GM19099 (cell line): ENCODE data around the gene FKBP11.

Experiments
- POLR2A ChIP-seq: IDR thresholded peaks from 3 replicates; pipeline ENCODE4 v1.6.1; 2011; ENCODE audit warnings: low read depth; ENCODE audit not compliant: insufficient read length; ENCODE audit errors: extremely low read depth

FKBP11 gene

DNA sequence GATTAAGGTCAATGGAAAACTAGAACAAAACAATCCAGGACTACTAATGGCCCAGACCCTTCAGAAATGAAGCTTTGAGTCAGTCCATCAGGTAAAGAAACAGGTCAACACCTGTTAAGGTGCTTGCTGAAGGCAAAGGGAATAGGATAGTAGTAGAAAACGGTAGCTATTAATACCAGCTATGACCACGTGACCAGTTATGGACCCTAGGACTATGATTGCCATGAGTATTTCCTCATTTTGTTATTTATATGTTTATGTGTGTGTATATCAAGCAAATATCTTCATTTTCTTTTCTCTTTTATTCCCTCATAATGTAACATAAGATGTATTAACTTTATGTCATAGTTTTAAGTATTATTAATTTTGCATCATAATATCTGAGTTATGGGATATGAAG is 25.6 kb downstream of the FKBP11 start:
- no peak for TF ChIP-seq POLR2A

DNA sequence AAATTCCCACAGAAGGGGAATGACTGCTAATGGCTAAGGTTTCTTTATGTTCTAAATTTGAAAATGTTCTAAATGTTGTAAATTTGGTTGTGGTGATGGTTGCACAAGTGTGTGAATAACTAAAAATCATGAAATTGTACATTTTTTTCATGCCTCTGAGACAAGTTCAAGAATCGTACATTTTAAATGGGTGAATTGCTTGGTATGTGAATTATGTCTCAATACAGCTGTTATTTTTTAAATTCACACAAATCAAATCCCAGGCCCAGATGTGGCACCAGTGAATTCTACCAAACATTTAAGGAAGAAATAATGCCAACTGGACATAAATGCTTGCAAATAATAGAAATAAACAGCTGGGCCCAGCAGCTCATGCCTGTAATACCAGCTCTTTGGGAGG is 31.0 kb downstream of the FKBP11 start:
- TF ChIP-seq POLR2A, result no peak

DNA sequence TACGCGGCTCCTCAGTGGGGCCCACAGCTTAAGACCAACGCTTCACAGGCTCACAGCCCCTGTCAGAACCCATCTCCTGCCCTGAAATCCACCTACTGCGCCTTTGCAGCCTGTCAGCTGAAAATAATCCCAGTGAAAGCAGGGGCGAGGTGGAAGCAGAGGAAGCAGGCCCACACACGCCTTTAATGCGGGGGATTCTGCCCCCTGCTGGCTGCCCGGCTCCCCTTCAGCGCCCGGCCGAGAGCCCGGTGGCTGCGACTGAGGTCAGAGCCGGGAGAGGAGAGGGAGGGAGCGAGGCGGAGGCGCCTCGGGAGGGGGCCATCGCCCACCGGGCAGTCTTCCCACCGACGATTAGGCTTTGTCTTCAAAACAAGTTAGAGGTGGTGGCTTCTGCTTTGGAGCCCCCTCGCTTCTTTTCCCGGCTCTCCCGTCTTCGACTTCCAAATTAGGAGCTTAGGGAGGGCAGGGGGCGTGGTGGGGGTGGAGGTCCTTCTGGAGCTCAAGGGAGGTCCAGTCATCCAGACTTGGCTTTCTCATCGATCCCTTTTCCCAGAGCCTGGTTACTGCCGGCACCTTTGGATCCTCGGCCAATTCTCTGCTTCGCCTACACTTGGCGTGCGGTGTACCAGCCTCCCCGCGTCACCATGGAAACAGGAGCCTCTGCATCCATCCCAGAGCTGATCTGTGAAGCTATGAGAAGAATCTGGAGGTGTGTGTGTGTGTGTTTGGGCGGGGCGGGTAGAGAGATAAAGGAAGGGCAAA is 34.5 kb downstream of the FKBP11 start:
- no peak for TF ChIP-seq POLR2A

DNA sequence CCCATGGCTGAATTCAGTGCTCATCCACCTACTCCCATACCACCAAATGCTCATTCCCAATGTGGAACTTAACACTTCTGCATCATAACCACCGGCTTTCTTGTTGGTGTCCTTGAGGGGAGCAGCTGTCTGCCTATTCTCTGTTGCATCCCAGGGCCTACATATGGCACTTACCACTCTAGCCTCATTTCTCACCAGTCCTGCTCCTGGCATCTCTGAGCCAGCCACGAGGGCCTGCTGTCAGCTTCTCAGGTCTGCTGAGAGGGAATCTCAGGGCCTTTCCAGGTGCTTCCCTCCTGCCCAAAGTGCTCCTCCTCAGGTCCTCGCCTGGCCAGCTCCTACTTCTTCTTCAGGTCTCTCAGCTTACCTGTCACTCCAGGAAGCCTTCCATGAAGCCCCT is 35.6 kb downstream of the FKBP11 start:
- TF ChIP-seq POLR2A, result no peak

DNA sequence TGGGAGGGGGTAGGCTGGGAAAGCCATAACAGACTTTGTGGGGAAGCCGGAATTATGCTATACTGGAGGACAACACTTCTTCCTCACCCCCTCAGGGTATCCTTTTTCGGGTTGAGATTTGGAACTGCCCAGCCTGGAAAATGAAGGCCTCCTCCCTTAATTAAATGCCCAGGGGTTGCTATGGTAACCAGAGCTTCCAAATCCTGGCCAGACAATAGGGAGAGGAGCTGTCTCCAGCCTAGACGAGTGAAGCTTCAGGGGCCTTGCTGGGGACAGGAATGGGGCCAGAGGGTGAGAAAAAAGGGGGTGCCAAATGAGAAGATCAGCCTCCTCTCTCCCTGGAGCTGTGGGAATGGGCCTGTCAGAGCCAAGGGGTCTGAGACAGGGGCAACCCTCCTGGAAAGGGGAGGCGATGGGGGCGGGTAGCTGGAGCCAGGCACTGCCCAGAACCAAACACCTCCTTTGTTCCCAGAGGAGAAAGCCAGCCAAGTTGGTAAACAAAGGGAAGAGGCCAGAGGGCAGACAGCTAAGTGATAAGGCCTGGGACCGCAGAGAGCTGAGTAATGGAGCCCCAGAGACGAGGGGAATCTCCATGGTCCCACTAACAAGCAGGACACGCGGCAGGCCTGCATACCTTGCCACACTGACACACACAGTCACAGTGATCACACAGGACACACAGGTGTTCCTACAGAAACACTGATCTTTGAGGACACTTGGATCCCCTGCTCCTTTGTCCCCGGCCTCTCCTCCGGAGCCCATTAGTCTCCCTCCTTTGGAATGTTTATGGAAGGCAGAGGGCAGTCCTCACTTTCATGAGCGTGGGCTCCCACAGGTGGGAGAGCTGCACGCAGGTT is 41.8 kb downstream of the FKBP11 start:
- TF ChIP-seq POLR2A, result no peak

DNA sequence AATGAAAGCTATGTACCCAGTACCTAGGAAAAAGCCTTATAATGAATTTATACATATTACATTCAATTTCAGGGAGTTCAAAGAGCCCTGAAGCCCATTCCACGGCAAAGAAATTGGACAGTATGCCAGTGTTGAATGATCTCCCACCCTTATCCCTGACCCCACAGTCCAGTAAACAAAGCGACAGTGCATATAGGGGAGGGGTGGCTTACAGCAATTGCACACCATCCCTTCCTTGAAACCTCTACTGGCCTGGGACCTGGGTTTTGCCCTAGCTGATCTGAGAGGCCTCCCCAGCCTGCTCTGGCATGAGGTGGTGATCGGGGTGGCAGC is 42.4 kb downstream of the FKBP11 start:
- no peak for TF ChIP-seq POLR2A

DNA sequence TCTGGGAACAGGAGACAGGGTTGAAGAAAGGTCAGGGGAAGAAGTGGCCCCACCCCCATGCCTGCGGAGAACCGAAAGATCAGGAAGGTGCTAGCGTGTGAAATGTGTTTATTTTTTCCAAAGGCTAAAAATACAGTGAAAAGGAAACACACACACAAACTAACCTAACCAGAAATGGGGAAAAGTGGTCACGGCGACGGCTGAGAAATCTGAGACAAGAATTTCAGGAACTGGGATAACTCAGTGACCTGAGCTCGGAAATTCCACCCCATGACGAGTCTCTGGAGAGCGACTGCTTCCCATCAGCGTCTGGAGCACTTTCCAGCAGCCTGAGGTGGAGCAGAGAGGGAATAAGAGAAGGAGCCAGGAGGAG is 43.0 kb downstream of the FKBP11 start:
- TF ChIP-seq POLR2A, result no peak

DNA sequence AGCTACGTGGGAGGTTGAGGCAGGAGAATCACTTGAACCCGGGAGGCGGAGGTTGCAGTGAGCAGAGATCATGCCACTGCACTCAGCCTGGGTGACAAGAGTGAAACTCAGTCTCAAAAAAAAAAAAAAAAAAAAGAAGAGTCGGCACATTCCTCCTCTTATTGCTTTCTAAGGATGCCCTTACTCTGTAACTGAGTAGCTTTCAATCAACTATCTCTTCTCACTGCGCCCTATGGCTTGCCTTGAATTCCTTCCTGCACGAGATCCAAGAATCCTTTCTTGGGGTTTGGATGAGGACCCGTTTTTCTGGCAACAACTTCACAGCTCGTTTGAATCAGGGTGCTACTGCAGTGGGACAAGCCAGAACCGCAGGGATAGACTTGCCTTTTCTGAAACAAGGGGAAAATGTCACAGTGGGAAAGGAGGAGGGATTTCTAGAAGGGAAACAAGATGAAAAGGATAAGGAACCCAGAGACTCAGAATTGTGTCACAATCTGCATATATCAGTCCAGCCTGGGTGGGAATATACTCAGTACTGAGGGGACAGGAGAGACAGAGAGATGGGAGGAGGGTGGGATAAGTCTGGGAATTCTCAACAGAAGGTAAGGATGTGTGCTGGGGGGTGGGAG is 43.5 kb downstream of the FKBP11 start:
- no peak for TF ChIP-seq POLR2A

DNA sequence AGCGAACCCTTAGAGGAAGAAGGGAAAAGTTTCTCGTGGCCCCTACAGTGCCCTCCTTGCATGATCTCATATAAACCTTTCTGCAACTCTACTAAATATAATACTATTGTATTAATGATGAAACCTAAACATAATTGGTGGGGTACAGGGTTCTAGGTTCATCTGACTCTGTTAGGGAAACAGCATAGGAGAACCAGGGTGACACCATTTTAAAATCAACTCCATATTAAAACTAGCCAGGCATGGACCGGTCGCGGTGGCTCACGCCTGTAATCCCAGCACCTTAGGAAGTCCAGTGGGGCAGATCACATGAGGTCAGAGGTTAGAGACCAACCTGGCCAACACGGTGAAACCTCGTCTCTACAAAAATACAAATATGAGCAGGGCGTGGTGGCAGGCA is 44.6 kb downstream of the FKBP11 start:
- TF ChIP-seq POLR2A, result no peak

DNA sequence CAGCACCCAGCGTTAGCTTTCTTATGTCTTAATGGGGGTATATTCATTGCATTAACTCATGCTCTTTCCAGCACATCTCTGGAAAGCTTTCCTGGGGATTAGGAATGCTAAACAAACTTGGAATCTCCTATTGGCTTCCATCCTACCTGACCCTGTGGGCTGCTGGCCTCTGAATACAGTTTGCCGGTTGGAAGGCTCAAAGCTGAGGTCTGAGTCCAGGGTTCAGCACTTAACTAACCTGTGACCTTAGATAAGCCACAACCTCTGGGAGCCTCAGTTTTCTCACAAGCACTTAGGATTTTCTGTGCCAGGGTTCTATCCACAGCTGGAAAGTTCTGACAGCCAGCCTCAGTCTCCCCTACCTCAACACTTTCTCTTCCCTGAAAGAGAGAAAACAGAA is 46.7 kb downstream of the FKBP11 start:
- no peak for TF ChIP-seq POLR2A

DNA sequence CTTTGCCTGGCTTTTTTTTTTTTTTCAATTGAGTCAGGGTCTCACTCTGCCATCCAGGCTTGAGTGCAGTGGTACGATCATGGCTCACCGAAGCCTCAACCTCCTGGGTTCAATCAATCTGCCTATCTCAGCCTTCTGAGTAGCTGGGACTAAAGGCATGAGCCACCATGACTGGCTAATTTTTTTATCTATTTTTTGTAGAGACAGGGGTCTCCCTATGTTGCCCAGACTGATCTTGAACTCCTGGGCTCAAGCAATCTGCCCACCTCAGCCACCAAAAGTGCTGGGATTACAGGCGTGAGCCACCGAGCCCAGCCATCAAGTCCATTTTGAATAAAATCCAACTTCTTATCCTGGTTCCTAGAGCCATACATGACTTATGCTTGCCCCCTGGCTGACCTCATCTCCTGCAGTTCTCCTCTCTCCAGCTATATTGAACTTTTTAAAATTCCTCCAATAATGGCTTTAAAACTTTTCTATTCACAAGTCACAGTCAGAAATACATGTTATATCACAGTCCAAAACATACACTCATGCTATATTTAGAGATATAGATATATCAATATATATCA is 49.3 kb downstream of the FKBP11 start:
- no peak for TF ChIP-seq POLR2A

DNA sequence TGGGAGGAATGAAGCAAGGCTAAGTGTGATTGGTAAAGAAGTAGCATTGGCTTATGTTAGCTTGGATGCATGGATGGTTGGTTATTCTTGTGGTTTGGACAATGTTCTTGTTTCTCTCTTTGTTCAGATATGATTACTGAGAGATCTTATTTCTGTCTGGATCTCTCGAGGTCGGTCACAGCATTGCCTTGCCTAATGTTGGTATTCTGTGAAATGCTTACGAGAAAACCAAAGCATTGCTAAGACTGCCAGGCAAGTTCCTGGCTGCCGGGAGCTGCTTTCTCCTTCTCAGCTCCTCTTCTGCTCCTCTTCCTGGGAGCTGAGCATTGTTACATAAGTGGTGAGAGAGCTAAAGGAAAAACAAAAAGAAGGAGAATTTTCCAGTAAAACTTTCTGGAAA is 52.2 kb downstream of the FKBP11 start:
- no peak for TF ChIP-seq POLR2A
